Endothelial cell of umbilical vein (primary cell): Measurements from ENCODE around the gene KDSR. TPM values are rescaled to one million over a fixed set of nuclear protein-coding genes. Genes with fewer than 3 reads are reported as not detected.

Experiments used
- BruUV-seq: library from RNA; stranded (reverse); fragments of 400-500 nt; replicated peaks from 2 replicates; lab custom pipeline; 2021; lab: Mats Ljungman, UMichigan
- CTCF ChIA-PET: fragments of 300-600, 350-600 bp; sonication (Branson Sonifier 250); formaldehyde crosslinking; loops from one replicate; lab custom pipeline; 2021; ENCODE audit warnings: antibody characterized with exemption, inconsistent platforms; lab: Charles Lee
- POLR2A ChIA-PET: fragments of 300-600, 350-600 bp; sonication (Branson Sonifier 250); formaldehyde crosslinking; loops from one replicate; lab custom pipeline; 2021; ENCODE audit warnings: antibody characterized with exemption, inconsistent platforms; lab: Charles Lee
- DNase-seq: peaks from one replicate; pipeline ENCODE4 v3.0.0-alpha.2; 2011; ENCODE audit warnings: low read depth, low spot score
- FAIRE-seq: peaks from 2 replicates; lab custom pipeline; 2011; peaks lifted over from hg19 to GRCh38; lab: Jason Lieb, UNC
- H2AFZ ChIP-seq: 2 replicates; pipeline ENCODE4 v1.6.0; 2012; ENCODE audit warnings: low read depth, low read length, control low read depth, inconsistent platforms
- H3K27ac ChIP-seq: 2 replicates; pipeline ENCODE4 v1.5.1; 2011; ENCODE audit warnings: low read depth, mild to moderate bottlenecking, control low read depth, low read length, moderate library complexity; ENCODE audit not compliant: insufficient read depth
- H3K27me3 ChIP-seq, 2 experiments: 2 replicates each; pipeline versions ENCODE4 v1.6.0 to v1.6.1; 2011; ENCODE audit warnings: low read length in 2 of 2, mixed read lengths in 1 of 2; ENCODE audit not compliant: control insufficient read depth in 2 of 2, insufficient read depth in 2 of 2
- H3K36me3 ChIP-seq, 2 experiments: 2 replicates in 1 of 2; 3 replicates in 1 of 2; pipeline ENCODE4 v1.5.1; 2011; ENCODE audit warnings: low read length in 2 of 2, mild to moderate bottlenecking in 1 of 2, moderate library complexity in 1 of 2; ENCODE audit not compliant: control insufficient read depth in 2 of 2, insufficient read depth in 2 of 2; ENCODE audit errors: extremely low read depth in 1 of 2
- H3K4me1 ChIP-seq: 3 replicates; pipeline ENCODE4 v1.5.1; 2011; ENCODE audit warnings: mild to moderate bottlenecking, low read length; ENCODE audit not compliant: control insufficient read depth, insufficient read depth; ENCODE audit errors: extremely low read depth
- H3K4me2 ChIP-seq: 2 replicates; pipeline ENCODE4 v1.6.1; 2011; ENCODE audit warnings: low read length, control low read depth, mixed read lengths; ENCODE audit not compliant: insufficient read depth
- H3K4me3 ChIP-seq, 3 experiments: fragments of 200-600 bp in 1 of 3; sonication (generic), shearing (Covaris generic) in 1 of 3; replicated peaks in 1 of 3; 2 replicates each; pipeline ENCODE4 v1.5.1; 2011 to 2016; ENCODE audit warnings: control low read depth in 3 of 3, low read length in 3 of 3, mild to moderate bottlenecking in 2 of 3, inconsistent platforms in 1 of 3, low read depth in 1 of 3, moderate library complexity in 1 of 3; ENCODE audit not compliant: insufficient read depth in 1 of 3
- H3K79me2 ChIP-seq: 2 replicates; pipeline ENCODE4 v1.6.0; 2012; ENCODE audit warnings: low read length, inconsistent platforms; ENCODE audit not compliant: control insufficient read depth, insufficient read depth
- H3K9ac ChIP-seq: replicated peaks from 2 replicates; pipeline ENCODE3; 2011; ENCODE audit warnings: low read length, control low read depth; ENCODE audit not compliant: insufficient read depth; ENCODE audit errors: extremely low read depth
- H3K9me1 ChIP-seq: replicated peaks from 3 replicates; pipeline ENCODE4 v1.6.0; 2011; ENCODE audit warnings: mild to moderate bottlenecking, low read length; ENCODE audit not compliant: control insufficient read depth, insufficient read depth; ENCODE audit errors: extremely low read depth
- H3K9me3 ChIP-seq: replicated peaks from 2 replicates; pipeline ENCODE4 v1.5.1; 2012; ENCODE audit warnings: low read length, inconsistent platforms; ENCODE audit not compliant: control insufficient read depth, insufficient read depth
- H4K20me1 ChIP-seq: replicated peaks from 2 replicates; pipeline ENCODE3; 2011; ENCODE audit warnings: mild to moderate bottlenecking, low read length; ENCODE audit not compliant: control insufficient read depth, insufficient read depth; ENCODE audit errors: extremely low read depth
- CTCF ChIP-seq, 2 donors: IDR thresholded peaks; 1 replicate in 1 of 2; 2 replicates in 1 of 2; pipeline ENCODE4 v1.5.1; 2011; ENCODE audit warnings: low read length in 2 of 2, mild to moderate bottlenecking in 2 of 2, moderate library complexity in 2 of 2, control low read depth in 1 of 2, inconsistent platforms in 1 of 2, low read depth in 1 of 2; ENCODE audit not compliant: insufficient read depth in 1 of 2; ENCODE audit errors: extremely low read depth in 1 of 2
- EZH2 ChIP-seq: IDR thresholded peaks from 2 replicates; pipeline ENCODE4 v1.6.1; 2012; ENCODE audit warnings: borderline replicate concordance, low read depth, mild to moderate bottlenecking, moderate library complexity, low read length, inconsistent platforms; ENCODE audit not compliant: severe bottlenecking
- FOS ChIP-seq: IDR thresholded peaks from 2 replicates; pipeline ENCODE4 v1.6.1; 2011; ENCODE audit warnings: mild to moderate bottlenecking, low read length, moderate library complexity, borderline replicate concordance; ENCODE audit not compliant: insufficient read depth
- GATA2 ChIP-seq: IDR thresholded peaks from 2 replicates; pipeline ENCODE4 v1.7.0; 2011; ENCODE audit warnings: low read depth, mild to moderate bottlenecking, moderate library complexity, mixed read lengths, low read length; ENCODE audit not compliant: insufficient read length, insufficient read depth
- JUN ChIP-seq: IDR thresholded peaks from 2 replicates; pipeline ENCODE4 v1.6.1; 2011; ENCODE audit warnings: borderline replicate concordance, low read depth; ENCODE audit not compliant: insufficient read length, insufficient read depth
- MAX ChIP-seq: IDR thresholded peaks from 2 replicates; pipeline ENCODE4 v1.6.1; 2011; ENCODE audit not compliant: insufficient read depth, insufficient read length
- MYC ChIP-seq: IDR thresholded peaks from one replicate; pipeline ENCODE4 v1.6.1; 2011; ENCODE audit warnings: mild to moderate bottlenecking, low read depth, low read length
- POLR2A ChIP-seq: IDR thresholded peaks from 2 replicates; pipeline ENCODE4 v1.6.1; 2012; ENCODE audit warnings: low read depth, mild to moderate bottlenecking, control low read depth, low read length
- POLR2AphosphoS5 ChIP-seq: IDR thresholded peaks from 2 replicates; pipeline ENCODE4 v1.6.1; 2012; ENCODE audit warnings: low read depth, mild to moderate bottlenecking, control low read depth, low read length, moderate library complexity; ENCODE audit not compliant: insufficient read depth
- dilution Hi-C: fragments of 300-500 bp; cut with MboI; formaldehyde crosslinking; loops from one replicate; pipeline ENCODE4 v1.15.0; 2019; ENCODE audit warnings: low sequenced_read_pairs; ENCODE audit not compliant: extremely low pct_ligation_motif_present
- intact Hi-C: fragments of 100-400 bp; cut with micrococcal nuclease; formaldehyde crosslinking; loops from one replicate; pipeline ENCODE4 v1.10.0; 2022
- polyA plus RNA-seq, 4 experiments: library from polyadenylated mRNA; depleted of rRNA in 3 of 4; stranded (reverse) in 3 of 4; unstranded in 1 of 4; fragments of >200 nt; gene quantifications; 2 replicates each; pipeline versions ENCODE4 v1.2.1 to v1.2.3, GENCODE V29; 2011 to 2012; ENCODE audit warnings: missing spikeins in 1 of 4
- total RNA-seq: library from RNA; stranded (reverse); gene quantifications from 2 replicates; pipeline ENCODE4 v1.2.3, GENCODE V29; 2021

Gene KDSR
- total and polyA plus RNA-seq, 2 donors (not counting 3 experiments of a cell fraction or from before 2014, with no cell fraction given), result 17.1 to 43.1 TPM

- no peak overlapping the region for H3K9ac ChIP-seq
- intact Hi-C loops, result loop anchor here (1.0 to 5.0 kb wide), 2 partner anchors 82 to 324 kb away; partner anchors contain the start of gene VPS4B
- dilution Hi-C loops, result no loop called here
- ChIA-PET CTCF (interaction anchor here (0.6 to 4.7 kb wide), 16 partner anchors 13 to 625 kb away, joined by 3 to 34 read pairs (median 4); partner anchors contain the start of gene BCL2), POLR2A (no interaction called here)
- H3K36me3 ChIP-seq, result peaks cover 15 to 19% of the 10 kb centered on the region in 2 experiments
- DNase-seq (peak; percentile 40), FAIRE-seq (no peak)
- no peaks in the 10 kb centered on the region for H3K9me1 ChIP-seq
- no peak overlapping the region for H3K4me3 ChIP-seq
- no peaks in the 10 kb centered on the region for H3K27me3 ChIP-seq
- no peak overlapping the region for H2AFZ ChIP-seq
- no TSS peak for BruUV-seq
- no peak overlapping the region for H3K27ac ChIP-seq
- TF ChIP-seq CTCF (IDR thresholded peaks at IDR 0.05; ENCODE audit: extremely low read depth in 1 of 2, insufficient read depth in 1 of 2, low read depth in 1 of 2, low read length in 2 of 2) (peak; percentile 46 to 49), JUN (no peak)
- no peaks in the 10 kb centered on the region for H3K4me1 ChIP-seq
- H3K4me2 ChIP-seq, result no peak overlapping the region
- H3K9me3 ChIP-seq, result no peaks in the 10 kb centered on the region
- no peaks in the 10 kb centered on the region for H3K79me2 ChIP-seq
- H4K20me1 ChIP-seq, result no peaks in the 10 kb centered on the region
Measured at GRCh38 chr18:63339920-63340484, 27.0 kb downstream of the KDSR start.

GRCh38 chr18:63336366-63337099 is 30.5 kb downstream of the KDSR start:
- H3K27me3 ChIP-seq, result no peaks in the 10 kb centered on the region
- peaks cover 8 to 15% of the 10 kb centered on the region in 2 experiments for H3K36me3 ChIP-seq
- no TSS peak for BruUV-seq
- no peaks in the 10 kb centered on the region for H3K4me1 ChIP-seq
- H3K27ac ChIP-seq, result no peak overlapping the region
- no peak overlapping the region for H3K4me2 ChIP-seq
- no peak overlapping the region for H2AFZ ChIP-seq
- CTCF ChIA-PET, result interaction anchor here (0.9 to 2.8 kb wide), 5 partner anchors 11 to 320 kb away, joined by 3 to 13 read pairs (median 4); no protein-coding TSS in a partner anchor
- no peaks in the 10 kb centered on the region for H3K9me1 ChIP-seq
- FAIRE-seq, result no peak
- H3K9ac ChIP-seq, result no peak overlapping the region
- POLR2A ChIA-PET, result no interaction called here
- dilution Hi-C loops (no loop called here), intact Hi-C loops (no loop called here)
- no peak for TF ChIP-seq CTCF (IDR thresholded peaks at IDR 0.05; ENCODE audit: extremely low read depth in 1 of 2, insufficient read depth in 1 of 2, low read depth in 1 of 2, low read length in 2 of 2)
- TF ChIP-seq FOS, result no peak
- TF ChIP-seq JUN, result peak; percentile 35
- no peak for TF ChIP-seq POLR2AphosphoS5
- no peak for TF ChIP-seq POLR2A
- TF ChIP-seq MYC, result no peak
- no peak for TF ChIP-seq GATA2
- TF ChIP-seq EZH2, result no peak
- peak; percentile 7 for TF ChIP-seq MAX
- no peak overlapping the region for H3K4me3 ChIP-seq
- no peaks in the 10 kb centered on the region for H3K9me3 ChIP-seq
- no peaks in the 10 kb centered on the region for H4K20me1 ChIP-seq
- H3K79me2 ChIP-seq, result no peaks in the 10 kb centered on the region
- DNase-seq, result peak; percentile 11
